ENCODE data around the gene ARNT2. TPM values are rescaled to one million over a fixed set of nuclear protein-coding genes. Genes with fewer than 3 reads are reported as not detected.

The ARNT2 gene
- 68.1 and 72.4 TPM in 2 replicates for total RNA-seq
- long read RNA-seq, partial matches to known transcripts: 3 of 125 reads
- long read RNA-seq, other reads (novel, unspliced or antisense): 122 of 125 reads

- H3K9me3 Mint-ChIP-seq (ENCODE audit: unreplicated experiment): no peaks in the 10 kb centered on the region
- no peaks in the 10 kb centered on the region for H3K27me3 Mint-ChIP-seq (ENCODE audit: unreplicated experiment)
- H3K4me3 Mint-ChIP-seq (ENCODE audit: unreplicated experiment): peak within 1 kb of the TSS; percentile 89
- H3K4me1 Mint-ChIP-seq (ENCODE audit: unreplicated experiment): peaks cover 46% of the 10 kb centered on the region
- peak within 1 kb of the TSS; percentile 67 for H3K27ac Mint-ChIP-seq (ENCODE audit: unreplicated experiment)
- peaks cover 2% of the 10 kb centered on the region for H3K36me3 Mint-ChIP-seq (ENCODE audit: unreplicated experiment)
- peak; percentile 90 for DNase-seq (ENCODE audit: extremely low spot score, unreplicated experiment)
- TF ChIP-seq, protein P1, sequence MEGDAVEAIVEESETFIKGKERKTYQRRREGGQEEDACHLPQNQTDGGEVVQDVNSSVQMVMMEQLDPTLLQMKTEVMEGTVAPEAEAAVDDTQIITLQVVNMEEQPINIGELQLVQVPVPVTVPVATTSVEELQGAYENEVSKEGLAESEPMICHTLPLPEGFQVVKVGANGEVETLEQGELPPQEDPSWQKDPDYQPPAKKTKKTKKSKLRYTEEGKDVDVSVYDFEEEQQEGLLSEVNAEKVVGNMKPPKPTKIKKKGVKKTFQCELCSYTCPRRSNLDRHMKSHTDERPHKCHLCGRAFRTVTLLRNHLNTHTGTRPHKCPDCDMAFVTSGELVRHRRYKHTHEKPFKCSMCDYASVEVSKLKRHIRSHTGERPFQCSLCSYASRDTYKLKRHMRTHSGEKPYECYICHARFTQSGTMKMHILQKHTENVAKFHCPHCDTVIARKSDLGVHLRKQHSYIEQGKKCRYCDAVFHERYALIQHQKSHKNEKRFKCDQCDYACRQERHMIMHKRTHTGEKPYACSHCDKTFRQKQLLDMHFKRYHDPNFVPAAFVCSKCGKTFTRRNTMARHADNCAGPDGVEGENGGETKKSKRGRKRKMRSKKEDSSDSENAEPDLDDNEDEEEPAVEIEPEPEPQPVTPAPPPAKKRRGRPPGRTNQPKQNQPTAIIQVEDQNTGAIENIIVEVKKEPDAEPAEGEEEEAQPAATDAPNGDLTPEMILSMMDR (IDR thresholded peaks at IDR 0.05): no peak
These were observed at the start of gene ARNT2 for GRCh38 chr15:80404057-80404760. ARNT2 (plus strand) TSS chr15:80404382; CDS start chr15:80404516, 134 bp downstream.

DNA sequence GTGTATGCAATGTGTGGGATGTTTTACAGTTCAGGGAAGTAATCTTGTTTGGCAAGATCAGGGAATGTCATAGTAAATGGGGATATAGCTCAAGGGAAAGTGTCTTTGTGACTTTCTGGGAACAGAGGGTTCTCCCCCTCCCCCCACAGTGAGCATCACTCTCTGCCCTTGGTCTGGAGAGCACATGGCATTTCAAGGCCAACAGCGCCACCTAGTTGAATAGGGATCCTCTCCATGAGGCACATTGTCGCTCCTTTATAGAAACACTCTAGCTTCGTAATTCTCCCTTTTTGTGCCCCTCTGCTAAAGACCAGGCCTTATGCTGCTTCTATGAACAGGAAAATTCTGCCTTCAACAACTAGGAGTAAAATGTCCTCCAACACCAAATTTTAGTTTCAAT lies 37.1 kb upstream of the ARNT2 start:
- Mint-ChIP-seq H3K4me1 (ENCODE audit: unreplicated experiment) (no peaks in the 10 kb centered on the region), H3K27ac (ENCODE audit: unreplicated experiment) (no peak overlapping the region), H3K4me3 (ENCODE audit: unreplicated experiment) (no peak overlapping the region), H3K27me3 (ENCODE audit: unreplicated experiment) (peaks cover 18% of the 10 kb centered on the region), H3K36me3 (ENCODE audit: unreplicated experiment) (no peaks in the 10 kb centered on the region), H3K9me3 (ENCODE audit: unreplicated experiment) (peaks cover 36% of the 10 kb centered on the region)
- DNase-seq (ENCODE audit: extremely low spot score, unreplicated experiment): no peak
- TF ChIP-seq, protein P1 (IDR thresholded peaks at IDR 0.05): no peak

GRCh38 chr15:80367661-80368060 lies 36.5 kb upstream of the ARNT2 start:
- Mint-ChIP-seq H3K36me3 (ENCODE audit: unreplicated experiment) (no peaks in the 10 kb centered on the region), H3K27ac (ENCODE audit: unreplicated experiment) (no peak overlapping the region)
- no peak for DNase-seq (ENCODE audit: extremely low spot score, unreplicated experiment)

GRCh38 chr15:80371924-80372323 lies 32.3 kb upstream of the ARNT2 start:
- Mint-ChIP-seq H3K27me3 (ENCODE audit: unreplicated experiment) (peaks cover 8% of the 10 kb centered on the region), H3K27ac (ENCODE audit: unreplicated experiment) (no peak overlapping the region), H3K4me3 (ENCODE audit: unreplicated experiment) (no peak overlapping the region), H3K4me1 (ENCODE audit: unreplicated experiment) (no peaks in the 10 kb centered on the region), H3K36me3 (ENCODE audit: unreplicated experiment) (no peaks in the 10 kb centered on the region), H3K9me3 (ENCODE audit: unreplicated experiment) (peaks cover 27% of the 10 kb centered on the region)
- DNase-seq (ENCODE audit: extremely low spot score, unreplicated experiment): no peak
- TF ChIP-seq, protein P1 (IDR thresholded peaks at IDR 0.05): no peak

More at GRCh38 chr15:80367661-80368060, 36.5 kb upstream of the ARNT2 start:
- TF ChIP-seq, protein P1 (IDR thresholded peaks at IDR 0.05): no peak
- H3K27me3 Mint-ChIP-seq (ENCODE audit: unreplicated experiment): peaks cover 15% of the 10 kb centered on the region
- H3K4me3 Mint-ChIP-seq (ENCODE audit: unreplicated experiment): no peak overlapping the region
- peaks cover 36% of the 10 kb centered on the region for H3K9me3 Mint-ChIP-seq (ENCODE audit: unreplicated experiment)
- no peaks in the 10 kb centered on the region for H3K4me1 Mint-ChIP-seq (ENCODE audit: unreplicated experiment)

- Mint-ChIP-seq H3K4me3 (ENCODE audit: unreplicated experiment) (no peak overlapping the region), H3K27ac (ENCODE audit: unreplicated experiment) (no peak overlapping the region), H3K27me3 (ENCODE audit: unreplicated experiment) (peaks cover 19% of the 10 kb centered on the region), H3K36me3 (ENCODE audit: unreplicated experiment) (no peaks in the 10 kb centered on the region), H3K4me1 (ENCODE audit: unreplicated experiment) (no peaks in the 10 kb centered on the region), H3K9me3 (ENCODE audit: unreplicated experiment) (peaks cover 6% of the 10 kb centered on the region)
- DNase-seq (ENCODE audit: extremely low spot score, unreplicated experiment): no peak
- TF ChIP-seq, protein P1 (IDR thresholded peaks at IDR 0.05): no peak
These were observed 29.7 kb upstream of the ARNT2 start for GRCh38 chr15:80374441-80374840.
